SU-DHL-6 (cell line): ENCODE results near the gene R3HDML.

Source experiments
- H2AFZ ChIP-seq: fragments of 200-600 bp; sonication (generic); 2 replicates; pipeline ENCODE4 v1.6.1; 2014; ENCODE audit warnings: low read depth, mild to moderate bottlenecking, moderate library complexity, mixed read lengths, antibody characterized with exemption, low read length; ENCODE audit not compliant: severe bottlenecking
- H3F3A ChIP-seq: fragments of 200-600 bp; shearing (Covaris generic); 2 replicates; pipeline ENCODE4 v1.6.0; 2016; ENCODE audit warnings: antibody characterized with exemption, mild to moderate bottlenecking; ENCODE audit not compliant: insufficient read depth
- H3K27ac ChIP-seq: fragments of 200-600 bp; sonication (generic); 2 replicates; pipeline ENCODE4 v1.5.1; 2016; ENCODE audit warnings: low read depth, mild to moderate bottlenecking, low read length, moderate library complexity, mixed read lengths
- H3K27me3 ChIP-seq: fragments of 200-600 bp; sonication (generic), shearing (Covaris generic); 2 replicates; pipeline ENCODE4 v1.6.0; 2014; ENCODE audit warnings: mild to moderate bottlenecking, low read length
- H3K36me3 ChIP-seq: fragments of 200-600 bp; sonication (generic); 2 replicates; pipeline ENCODE4 v1.6.1; 2014; ENCODE audit warnings: mild to moderate bottlenecking, low read length, mixed read lengths
- H3K4me2 ChIP-seq: fragments of 300-600, 200-600 bp; shearing (Covaris generic), sonication (generic); 2 replicates; pipeline ENCODE4 v1.6.0; 2014; ENCODE audit warnings: low read length, low read depth, mild to moderate bottlenecking; ENCODE audit not compliant: poor library complexity, severe bottlenecking
- H3K4me3 ChIP-seq: fragments of 200-600 bp; sonication (generic); 2 replicates; pipeline ENCODE4 v1.5.1; 2014; ENCODE audit warnings: antibody characterized with exemption, low read length, mild to moderate bottlenecking, mixed read lengths; ENCODE audit not compliant: insufficient read depth, poor library complexity, severe bottlenecking
- H3K79me2 ChIP-seq: fragments of 200-600 bp; sonication (generic); 2 replicates; pipeline ENCODE4 v1.6.1; 2014; ENCODE audit warnings: mild to moderate bottlenecking, low read length, moderate library complexity; ENCODE audit not compliant: insufficient read depth
- H3K9ac ChIP-seq: fragments of 200-600 bp; sonication (generic); 2 replicates; pipeline ENCODE4 v1.7.0; 2014; ENCODE audit warnings: mild to moderate bottlenecking, low read length
- H3K9me2 ChIP-seq: fragments of 200-600 bp; sonication (generic); replicated peaks from 2 replicates; pipeline ENCODE4 v1.6.1; 2014; ENCODE audit warnings: low read length; ENCODE audit not compliant: insufficient read depth
- H3K9me3 ChIP-seq: fragments of 200-600 bp; sonication (generic); 2 replicates; pipeline ENCODE4 v1.6.1; 2014; ENCODE audit warnings: low read length, mixed read lengths; ENCODE audit not compliant: insufficient read depth
- H4K20me1 ChIP-seq: fragments of 200-600 bp; sonication (generic); 2 replicates; pipeline ENCODE4 v1.6.1; 2014; ENCODE audit warnings: low read depth, mild to moderate bottlenecking, antibody characterized with exemption, low read length, moderate library complexity, mixed read lengths
- CTCF ChIP-seq: fragments of 200-600 bp; sonication (generic); IDR thresholded peaks from one replicate; pipeline ENCODE4 v1.5.1; 2017; ENCODE audit warnings: antibody characterized with exemption, mild to moderate bottlenecking, low read length, moderate library complexity; ENCODE audit not compliant: insufficient read depth, poor library complexity, severe bottlenecking
- EZH2phosphoT487 ChIP-seq: fragments of 200-600 bp; sonication (generic), shearing (Covaris generic); conservative IDR thresholded peaks from 2 replicates; pipeline ENCODE4 v1.6.1; 2018; ENCODE audit warnings: mild to moderate bottlenecking, antibody characterized with exemption, low read length, moderate library complexity, mixed read lengths

Gene R3HDML

GRCh38 chr20:44364068-44364467 is 27.2 kb downstream of the R3HDML start:
- H3K4me2 ChIP-seq: no peak overlapping the region
- H3K9me2 ChIP-seq: no peaks in the 10 kb centered on the region
- no peaks in the 10 kb centered on the region for H3K36me3 ChIP-seq
- no peak overlapping the region for H2AFZ ChIP-seq
- H3F3A ChIP-seq: no peaks in the 10 kb centered on the region
- no peaks in the 10 kb centered on the region for H4K20me1 ChIP-seq
- no peaks in the 10 kb centered on the region for H3K9me3 ChIP-seq
- H3K27me3 ChIP-seq: no peaks in the 10 kb centered on the region
- H3K27ac ChIP-seq: no peak overlapping the region
- no peak overlapping the region for H3K9ac ChIP-seq
- no peak overlapping the region for H3K4me3 ChIP-seq
- TF ChIP-seq CTCF: no peak
- no peak for TF ChIP-seq EZH2phosphoT487
- H3K79me2 ChIP-seq: no peaks in the 10 kb centered on the region

GRCh38 chr20:44364780-44365179 is 27.9 kb downstream of the R3HDML start:
- Histone ChIP-seq H3K27me3 (no peaks in the 10 kb centered on the region), H3K9ac (no peak overlapping the region), H4K20me1 (no peaks in the 10 kb centered on the region), H3K4me3 (no peak overlapping the region), H3K9me2 (no peaks in the 10 kb centered on the region), H3K36me3 (no peaks in the 10 kb centered on the region), H2AFZ (no peak overlapping the region), H3K4me2 (no peak overlapping the region), H3K27ac (no peak overlapping the region), H3F3A (no peaks in the 10 kb centered on the region), H3K79me2 (no peaks in the 10 kb centered on the region), H3K9me3 (no peaks in the 10 kb centered on the region)
- TF ChIP-seq EZH2phosphoT487 (no peak), CTCF (no peak)

DNA sequence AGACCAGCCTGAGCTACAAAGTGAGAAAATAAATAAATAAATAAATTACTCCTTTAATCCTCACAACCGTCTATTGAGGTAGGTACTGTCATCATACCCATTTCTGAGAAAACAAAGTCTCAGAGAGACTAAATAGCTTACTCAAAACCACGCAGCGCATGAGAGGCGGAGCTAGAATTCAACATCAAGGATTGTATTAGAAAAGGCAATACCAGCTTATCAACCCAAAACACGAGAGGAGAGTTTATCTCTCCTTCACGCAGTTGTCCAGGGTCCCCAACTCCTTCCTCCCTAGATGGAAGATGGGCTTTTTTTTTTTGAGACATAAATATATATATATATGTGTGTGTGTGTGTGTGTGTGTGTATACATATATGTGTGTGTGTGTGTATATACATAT is 30.9 kb downstream of the R3HDML start:
- H3K79me2 ChIP-seq: no peaks in the 10 kb centered on the region
- TF ChIP-seq CTCF: no peak
- TF ChIP-seq EZH2phosphoT487: no peak

More for the DNA sequence above, 30.9 kb downstream of the R3HDML start:
- Histone ChIP-seq H4K20me1 (no peaks in the 10 kb centered on the region), H3K27me3 (no peaks in the 10 kb centered on the region), H3K4me3 (no peak overlapping the region), H3K27ac (no peak overlapping the region), H3K9me2 (no peaks in the 10 kb centered on the region), H3K36me3 (no peaks in the 10 kb centered on the region), H3F3A (no peaks in the 10 kb centered on the region), H3K9ac (no peak overlapping the region), H3K9me3 (no peaks in the 10 kb centered on the region), H2AFZ (no peak overlapping the region), H3K4me2 (no peak overlapping the region)
